H1 (cell line): ENCODE results near the gene UQCC5. TPM values are rescaled to one million over a fixed set of nuclear protein-coding genes. Genes with fewer than 3 reads are reported as not detected.
A peak's percentile ranks its signal among the peaks of the same experiment; 100 is the strongest.

Experiments
- CTCF ChIA-PET: fragments of 300-600 bp; sonication (Branson Sonifier 250); formaldehyde crosslinking; loops from one replicate; lab custom pipeline; 2021; ENCODE audit not compliant: partially characterized antibody; lab: Charles Lee
- POLR2A ChIA-PET: fragments of 300-600 bp; sonication (Branson Sonifier 250); formaldehyde crosslinking; loops from one replicate; lab custom pipeline; 2021; ENCODE audit warnings: inconsistent platforms; ENCODE audit not compliant: partially characterized antibody; lab: Charles Lee
- DNase-seq, 2 experiments: peaks; one replicate each; pipeline versions ENCODE4 v3.0.0 to v3.0.0-alpha.2; 2010 to 2022; ENCODE audit warnings: low spot score in 2 of 2, low read depth in 1 of 2, mixed read lengths in 1 of 2
- FAIRE-seq: peaks from 2 replicates; lab custom pipeline; 2011; peaks lifted over from hg19 to GRCh38; lab: Jason Lieb, UNC
- H2AFZ ChIP-seq: 2 replicates; pipeline ENCODE4 v1.8.1; 2012; ENCODE audit warnings: low read length, inconsistent platforms
- H2AK5ac ChIP-seq: 2 replicates; pipeline ENCODE4 v1.6.1; 2013; ENCODE audit warnings: low read depth, low read length
- H2BK120ac ChIP-seq: replicated peaks from 2 replicates; pipeline ENCODE3; 2013; ENCODE audit warnings: low read depth, low read length, inconsistent platforms
- H2BK12ac ChIP-seq: 2 replicates; pipeline ENCODE4 v1.6.1; 2013; ENCODE audit warnings: low read depth, low read length
- H2BK15ac ChIP-seq: 2 replicates; pipeline ENCODE4 v1.6.1; 2013; ENCODE audit warnings: low read length
- H2BK20ac ChIP-seq: 2 replicates; pipeline ENCODE4 v1.6.1; 2013; ENCODE audit warnings: low read length
- H2BK5ac ChIP-seq: 2 replicates; pipeline ENCODE4 v1.6.1; 2013; ENCODE audit warnings: low read depth, low read length
- H3K14ac ChIP-seq: 2 replicates; pipeline ENCODE4 v1.6.1; 2013; ENCODE audit warnings: inconsistent platforms; ENCODE audit not compliant: insufficient read length
- H3K18ac ChIP-seq: 2 replicates; pipeline ENCODE4 v1.6.1; 2013; ENCODE audit warnings: low read length; ENCODE audit errors: extremely low read depth
- H3K23ac ChIP-seq: 2 replicates; pipeline ENCODE4 v1.6.1; 2013; ENCODE audit warnings: inconsistent platforms; ENCODE audit not compliant: insufficient read length
- H3K23me2 ChIP-seq: 2 replicates; pipeline ENCODE4 v1.6.1; 2013; ENCODE audit warnings: low read depth, low read length
- H3K27ac ChIP-seq: 2 replicates; pipeline ENCODE4 v1.6.1; 2011; ENCODE audit warnings: low read depth, low read length, inconsistent platforms
- H3K27me3 ChIP-seq, 4 experiments: replicated peaks in 1 of 4; 1 replicate in 1 of 4; 2 replicates in 3 of 4; pipeline versions ENCODE4 v1.6.1 to v1.8.1; 2011 to 2013; ENCODE audit warnings: low read length in 3 of 4, mild to moderate bottlenecking in 3 of 4, inconsistent platforms in 2 of 4, mixed read lengths in 2 of 4, moderate library complexity in 1 of 4; ENCODE audit not compliant: control insufficient read depth in 3 of 4, insufficient read depth in 3 of 4; ENCODE audit errors: extremely low read depth in 1 of 4
- H3K36me3 ChIP-seq, 4 experiments: 2 replicates each; pipeline versions ENCODE4 v1.6.1 to v1.8.1; 2011 to 2013; ENCODE audit warnings: mild to moderate bottlenecking in 4 of 4, low read length in 3 of 4, moderate library complexity in 2 of 4, control low read depth in 1 of 4, inconsistent platforms in 1 of 4; ENCODE audit not compliant: insufficient read depth in 4 of 4, control insufficient read depth in 2 of 4
- H3K4ac ChIP-seq: replicated peaks from 2 replicates; pipeline ENCODE3; 2013; ENCODE audit warnings: low read length, low read depth, mixed read lengths, inconsistent platforms; ENCODE audit not compliant: insufficient read length
- H3K4me1 ChIP-seq, 4 experiments: replicated peaks in 1 of 4; 1 replicate in 1 of 4; 2 replicates in 3 of 4; pipeline versions ENCODE4 v1.6.1 to v1.8.1; 2011 to 2013; ENCODE audit warnings: low read length in 3 of 4, inconsistent platforms in 2 of 4, mixed read lengths in 1 of 4; ENCODE audit not compliant: insufficient read depth in 4 of 4, control insufficient read depth in 3 of 4
- H3K4me2 ChIP-seq, 2 experiments: 2 replicates each; pipeline versions ENCODE4 v1.6.1 to v1.8.1; 2011 to 2013; ENCODE audit warnings: low read depth in 2 of 2, low read length in 2 of 2, control low read depth in 1 of 2, inconsistent platforms in 1 of 2, mild to moderate bottlenecking in 1 of 2; ENCODE audit not compliant: insufficient read depth in 1 of 2
- H3K4me3 ChIP-seq, 4 experiments: fragments of 200-600, 300-600 bp in 1 of 4; sonication (generic), shearing (Covaris generic), sonication (Bioruptor Twin) in 1 of 4; 2 replicates each; pipeline versions ENCODE4 v1.5.1 to v1.8.1; 2011 to 2016; ENCODE audit warnings: low read length in 4 of 4, low read depth in 3 of 4, control low read depth in 2 of 4, inconsistent platforms in 2 of 4, mild to moderate bottlenecking in 2 of 4, mixed read lengths in 1 of 4, moderate library complexity in 1 of 4; ENCODE audit not compliant: insufficient read depth in 2 of 4; ENCODE audit errors: extremely low read depth in 1 of 4
- H3K56ac ChIP-seq: replicated peaks from 2 replicates; pipeline ENCODE3; 2013; ENCODE audit warnings: low read depth, mild to moderate bottlenecking, mixed read lengths, low read length, inconsistent platforms; ENCODE audit not compliant: insufficient read length
- H3K79me1 ChIP-seq: 2 replicates; pipeline ENCODE4 v1.6.1; 2013; ENCODE audit warnings: low read depth, low read length, control low read depth
- H3K79me2 ChIP-seq, 2 experiments: 2 replicates each; pipeline versions ENCODE4 v1.6.1 to v1.8.1; 2012 to 2013; ENCODE audit warnings: low read length in 2 of 2, mild to moderate bottlenecking in 2 of 2, inconsistent platforms in 1 of 2; ENCODE audit not compliant: insufficient read depth in 2 of 2, control insufficient read depth in 1 of 2
- H3K9ac ChIP-seq, 4 experiments: replicated peaks in 1 of 4; 1 replicate in 1 of 4; 2 replicates in 3 of 4; pipeline versions ENCODE4 v1.6.1 to v1.8.1; 2011 to 2013; ENCODE audit warnings: low read depth in 3 of 4, low read length in 3 of 4, control low read depth in 2 of 4, mild to moderate bottlenecking in 2 of 4, moderate library complexity in 2 of 4, inconsistent platforms in 1 of 4; ENCODE audit errors: extremely low read depth in 1 of 4
- H3K9me3 ChIP-seq, 2 experiments: 2 replicates each; pipeline versions ENCODE4 v1.6.1 to v1.8.1; 2012 to 2013; ENCODE audit warnings: mild to moderate bottlenecking in 2 of 2, moderate library complexity in 2 of 2, control low read depth in 1 of 2, inconsistent platforms in 1 of 2, low read depth in 1 of 2, low read length in 1 of 2, mixed read lengths in 1 of 2; ENCODE audit not compliant: insufficient read depth in 2 of 2
- H4K20me1 ChIP-seq, 2 experiments: replicated peaks in 1 of 2; 2 replicates each; pipeline versions ENCODE3 to v1.8.1; 2011 to 2013; ENCODE audit warnings: inconsistent platforms in 2 of 2, low read length in 2 of 2, mild to moderate bottlenecking in 1 of 2; ENCODE audit not compliant: insufficient read depth in 2 of 2, control insufficient read depth in 1 of 2
- H4K5ac ChIP-seq: 2 replicates; pipeline ENCODE4 v1.6.1; 2013; ENCODE audit warnings: low read length, low read depth, mixed read lengths, inconsistent platforms; ENCODE audit not compliant: insufficient read length
- H4K8ac ChIP-seq: 2 replicates; pipeline ENCODE4 v1.8.0; 2013; ENCODE audit warnings: mild to moderate bottlenecking, moderate library complexity, low read length, inconsistent platforms; ENCODE audit not compliant: insufficient read depth; ENCODE audit errors: extremely low read depth
- H4K91ac ChIP-seq: replicated peaks from 2 replicates; pipeline ENCODE3; 2013; ENCODE audit warnings: low read length, mixed read lengths, inconsistent platforms; ENCODE audit not compliant: insufficient read length
- CREB1 ChIP-seq: IDR thresholded peaks from 2 replicates; pipeline ENCODE4 v1.6.1; 2012; ENCODE audit warnings: inconsistent platforms
- EP300 ChIP-seq, 2 experiments: IDR thresholded peaks; 1 replicate in 1 of 2; 2 replicates in 1 of 2; pipeline ENCODE4 v1.6.1; 2011 to 2012; ENCODE audit warnings: low read depth in 2 of 2, low read length in 2 of 2, mild to moderate bottlenecking in 2 of 2, borderline replicate concordance in 1 of 2, inconsistent platforms in 1 of 2, moderate library complexity in 1 of 2
- FOSL1 ChIP-seq: IDR thresholded peaks from 2 replicates; pipeline ENCODE4 v1.6.1; 2011; ENCODE audit warnings: mild to moderate bottlenecking, low read depth, low read length, moderate library complexity; ENCODE audit not compliant: insufficient read depth
- GTF2F1 ChIP-seq: IDR thresholded peaks from 2 replicates; pipeline ENCODE4 v1.6.1; 2012; ENCODE audit warnings: low read depth, low read length, improper control_type of control experiment, borderline replicate concordance
- HDAC6 ChIP-seq: IDR thresholded peaks from one replicate; pipeline ENCODE4 v1.7.1; 2012; ENCODE audit warnings: low read depth, mild to moderate bottlenecking, inconsistent platforms, low read length, moderate library complexity
- MAX ChIP-seq: IDR thresholded peaks from 2 replicates; pipeline ENCODE4 v1.6.1; 2012; ENCODE audit warnings: inconsistent platforms
- RAD21 ChIP-seq, 2 experiments: IDR thresholded peaks in 1 of 2; conservative IDR thresholded peaks in 1 of 2; 2 replicates each; pipeline ENCODE4 v1.6.1; 2011; ENCODE audit warnings: low read depth in 2 of 2, low read length in 2 of 2, improper control_type of control experiment in 1 of 2, inconsistent platforms in 1 of 2, mild to moderate bottlenecking in 1 of 2, moderate library complexity in 1 of 2
- RNF2 ChIP-seq: fragments of 200-900, 300-1000 bp; sonication (generic); IDR thresholded peaks from 2 replicates; pipeline ENCODE4 v1.7.1; 2016; ENCODE audit warnings: borderline replicate concordance, low read depth, mild to moderate bottlenecking, antibody characterized with exemption, low read length; ENCODE audit not compliant: poor library complexity, severe bottlenecking; ENCODE audit errors: missing control alignments
- SIX5 ChIP-seq: IDR thresholded peaks from 2 replicates; pipeline ENCODE4 v1.6.1; 2011; ENCODE audit warnings: mild to moderate bottlenecking, low read depth, low read length
- SP4 ChIP-seq: IDR thresholded peaks from 2 replicates; pipeline ENCODE4 v1.6.1; 2012; ENCODE audit warnings: low read length, inconsistent platforms
- TBP ChIP-seq: IDR thresholded peaks from 2 replicates; pipeline ENCODE4 v1.6.1; 2011; ENCODE audit warnings: low read depth, low read length, improper control_type of control experiment
- WGBS, 2 experiments: shearing (Covaris generic) in 1 of 2; methylation state at CpG; one replicate each; pipeline versions ENCODE4 v1.1.6 to v1.1.7; 2013 to 2015; ENCODE audit warnings: low lambda C conversion rate in 2 of 2, mixed read lengths in 2 of 2, inconsistent platforms in 1 of 2, low coverage in 1 of 2, missing lambda C conversion rate in 1 of 2; ENCODE audit not compliant: insufficient replicate concordance in 2 of 2, insufficient coverage in 1 of 2, insufficient read length in 1 of 2; ENCODE audit errors: extremely low coverage in 1 of 2, missing lambda C conversion rate in 1 of 2; 5-methylcytosine and 5-hydroxymethylcytosine counted together
- polyA plus RNA-seq, 7 experiments: library from polyadenylated mRNA; depleted of rRNA in 3 of 7; stranded (reverse) in 5 of 7; unstranded in 2 of 7; fragments of >200 nt in 5 of 7; fragments of 200-250 nt in 2 of 7; gene quantifications; 1 replicate in 5 of 7; 2 replicates in 1 of 7; 4 replicates in 1 of 7; pipeline versions ENCODE4 v1.2.1 to v1.2.3, GENCODE V29; 2011 to 2013; ENCODE audit warnings: missing spikeins in 2 of 7, mixed read lengths in 2 of 7
- total RNA-seq: library from RNA; stranded (reverse); fragmentation: NEBNext Ultra II Directional; extraction: Animal tissue kit (Norgen Biotek cat#: 25700); gene quantifications from 2 replicates; pipeline ENCODE4 v1.2.1, GENCODE V29; 2021

UQCC5 gene
- total and polyA plus RNA-seq, 2 of the 8 experiments (the other 6 are each of a cell fraction or from before 2014, with no cell fraction given) = 35.0 to 37.7 TPM

GRCh38 chr3:52518723-52519444, 17.5 kb upstream of the UQCC5 start:
- WGBS, 2 experiments = 25% methylated on average over 33 of the region's 50 CpGs; no CpG with 5 or more reads in 1 of the 2 experiments
- Histone ChIP-seq H2AFZ (peak overlapping the region; percentile 91), H4K20me1 (peaks cover 0 to 8% of the 10 kb centered on the region in 2 experiments), H3K36me3 (peaks cover 0 to 9% (median 2%) of the 10 kb centered on the region in 4 experiments; a peak in 4 of 8 replicates), H3K23ac (no peak overlapping the region), H4K5ac (no peak overlapping the region), H3K4ac (peak overlapping the region; percentile 27), H3K14ac (no peak overlapping the region), H3K4me1 (peaks cover 0 to 6% (median 4%) of the 10 kb centered on the region in 4 experiments; a peak in 5 of 7 replicates), H3K18ac (peak overlapping the region; percentile 25), H2BK5ac (peak overlapping the region; percentile 52; the same call in 1 of the 2 replicates), H2AK5ac (no peak overlapping the region), H2BK15ac (no peak overlapping the region; the same call in 1 of the 2 replicates), H3K9ac (no peak overlapping the region), H2BK12ac (peak overlapping the region; percentile 43; the same call in 1 of the 2 replicates), H4K8ac (peak overlapping the region; percentile 91), H3K56ac (no peak overlapping the region), H2BK120ac (no peak overlapping the region), H3K23me2 (no peaks in the 10 kb centered on the region; the same call in 1 of the 2 replicates), H4K91ac (peak overlapping the region; percentile 11), H2BK20ac (no peak overlapping the region), H3K79me1 (no peaks in the 10 kb centered on the region), H3K27ac (no peak overlapping the region), H3K4me2 (peak overlapping the region; percentile 58 to 89), H3K27me3 (peaks cover 0 to 11% (median 4%) of the 10 kb centered on the region in 4 experiments; a peak in 5 of 7 replicates), H3K79me2 (no peaks in the 10 kb centered on the region), H3K9me3 (no peaks in the 10 kb centered on the region), H3K4me3 (peak overlapping the region; percentile 31 to 60 (median 34))
- ChIA-PET CTCF (interaction anchor here (0.9 to 4.4 kb wide), 9 partner anchors 8 to 134 kb away, joined by 3 to 20 read pairs (median 6); no protein-coding TSS in a partner anchor), POLR2A (interaction anchor here (0.9 to 4.4 kb wide), 8 partner anchors 8 to 120 kb away, joined by 3 to 25 read pairs (median 6); partner anchors contain the start of gene UQCC5)
- FAIRE-seq (no peak), DNase-seq (peak in 1 of 2 experiments; percentile 84)
- no peak for TF ChIP-seq RAD21 (IDR thresholded peaks at IDR 0.05 in 1 of 2, conservative IDR thresholded peaks at IDR 0.05 in 1 of 2; ENCODE audit: low read depth in 2 of 2, low read length in 2 of 2)
- no peak for TF ChIP-seq GTF2F1
- TF ChIP-seq MAX = peak; percentile 96
- TF ChIP-seq SIX5 = no peak
- TF ChIP-seq RNF2 = no peak
- no peak for TF ChIP-seq EP300 (IDR thresholded peaks at IDR 0.05; ENCODE audit: borderline replicate concordance in 1 of 2, low read depth in 2 of 2, low read length in 2 of 2)
- no peak for TF ChIP-seq HDAC6
- no peak for TF ChIP-seq FOSL1
- TF ChIP-seq TBP = no peak
- TF ChIP-seq SP4 = no peak
- no peak for TF ChIP-seq CREB1
